DOHH2 (cell line): Measurements from ENCODE around the gene ZSWIM5.

Experiments used
- CTCF ChIP-seq: fragments of 200-600 bp; sonication (generic); IDR thresholded peaks from one replicate; pipeline ENCODE4 v1.5.1; 2014; ENCODE audit warnings: antibody characterized with exemption, mild to moderate bottlenecking, low read depth, low read length; ENCODE audit not compliant: poor library complexity, severe bottlenecking
- EZH2phosphoT487 ChIP-seq: fragments of 200-600 bp; sonication (generic); IDR thresholded peaks from 2 replicates; pipeline ENCODE4 v1.6.1; 2017; ENCODE audit warnings: borderline replicate concordance, mild to moderate bottlenecking, antibody characterized with exemption, low read length, moderate library complexity, mixed read lengths

- no peak for TF ChIP-seq CTCF
- TF ChIP-seq EZH2phosphoT487: no peak
These were observed 161.5 kb downstream of the ZSWIM5 start for GRCh38 chr1:45044916-45045315.
